HG03045 (cell line): Measurements from ENCODE around the gene CDKN2D.
A peak's percentile ranks its signal among the peaks of the same experiment; 100 is the strongest.
"Not testable (repeated sequence)": the region's sequence is repeated elsewhere in the genome, so short reads cannot be mapped to it uniquely, and the experiment has no call there.

Experiments
- ATAC-seq: cut with Tn5 transposase; IDR thresholded peaks from one replicate; pipeline ENCODE4 v1.9.1; 2021; ENCODE audit warnings: mild to moderate bottlenecking, moderate library complexity; ENCODE audit not compliant: unreplicated experiment

CDKN2D gene

DNA sequence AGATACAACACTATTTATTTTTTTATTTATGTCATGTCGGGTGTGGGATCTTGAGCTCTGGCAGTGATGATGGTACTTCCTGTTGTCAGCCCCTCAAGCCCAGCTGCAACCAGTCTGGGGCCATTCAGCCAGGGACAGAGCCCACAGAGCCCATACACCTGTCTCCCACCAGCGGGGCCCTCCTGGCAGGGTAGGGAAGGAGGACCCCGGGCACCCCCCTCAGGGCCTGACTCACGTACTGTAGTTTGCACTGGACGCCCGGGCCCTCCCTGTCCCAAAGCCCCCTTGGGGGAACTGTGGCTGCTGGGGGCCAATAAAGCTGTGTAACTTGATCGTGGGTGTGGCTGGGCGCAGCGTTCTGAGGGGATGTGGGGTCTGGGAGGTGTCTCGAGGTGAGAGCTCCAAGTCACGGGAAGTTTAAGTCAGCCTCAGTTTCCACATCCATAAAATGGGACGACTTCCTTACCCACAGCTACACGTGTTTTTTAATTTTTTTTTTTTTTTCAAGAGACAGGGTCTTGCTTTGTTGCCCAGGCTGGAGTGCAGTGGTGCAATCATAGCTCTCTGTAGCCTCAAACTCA lies 15.6 kb downstream of the CDKN2D start:
- ATAC-seq: no peak

DNA sequence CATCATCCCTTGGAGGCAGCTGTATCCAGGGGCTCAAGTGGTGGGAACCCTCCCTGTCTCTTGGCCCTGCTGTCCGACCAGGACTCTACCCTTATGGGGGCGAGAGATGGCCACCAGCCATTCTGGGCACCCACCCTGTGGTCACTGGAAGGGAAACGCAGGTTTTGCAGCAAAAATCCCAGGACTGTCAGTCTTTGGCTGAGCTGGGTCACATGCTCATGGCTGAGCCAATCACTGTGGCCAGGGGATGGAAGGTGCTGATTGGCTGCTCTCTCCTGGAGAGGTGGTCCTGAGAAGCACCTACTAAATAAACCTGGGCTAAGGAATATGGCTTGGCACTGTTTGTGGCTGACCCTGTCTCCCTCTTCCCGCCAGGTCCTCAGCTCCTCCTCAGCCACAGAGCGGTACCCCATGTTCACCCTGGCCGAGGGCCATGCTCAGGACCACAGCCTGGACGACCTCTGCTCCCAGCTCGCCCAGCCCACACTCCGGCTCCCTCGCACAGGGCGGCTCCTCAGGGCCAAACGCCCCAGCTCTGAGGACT lies 16.2 kb downstream of the CDKN2D start:
- no peak for ATAC-seq

DNA sequence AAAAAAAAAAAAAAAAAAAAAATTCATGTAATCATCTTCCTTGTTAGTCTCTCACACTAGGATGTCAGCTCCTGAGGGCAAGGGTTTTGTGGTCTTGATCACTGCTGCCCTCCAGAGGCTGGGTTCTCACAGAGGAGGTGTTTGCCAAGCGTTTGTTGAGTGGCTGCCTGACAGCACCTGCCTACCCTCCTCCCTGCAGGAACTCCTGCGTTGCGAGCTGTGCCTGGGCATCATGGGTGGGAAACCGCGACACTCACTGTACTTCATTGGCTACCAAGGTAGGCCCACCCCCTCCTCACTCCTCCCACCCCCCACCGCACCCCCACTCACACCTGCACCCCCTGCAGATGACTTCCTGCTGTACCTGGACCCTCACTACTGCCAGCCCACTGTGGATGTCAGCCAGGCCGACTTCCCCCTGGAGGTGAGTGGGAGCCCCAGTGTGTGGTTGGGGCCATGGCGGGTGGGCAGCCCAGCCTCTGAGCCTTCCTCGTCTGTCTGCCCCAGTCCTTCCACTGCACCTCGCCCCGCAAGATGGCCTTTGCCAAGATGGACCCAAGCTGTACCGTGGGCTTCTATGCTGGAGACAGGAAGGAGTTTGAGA lies 17.0 kb downstream of the CDKN2D start:
- ATAC-seq: no peak

DNA sequence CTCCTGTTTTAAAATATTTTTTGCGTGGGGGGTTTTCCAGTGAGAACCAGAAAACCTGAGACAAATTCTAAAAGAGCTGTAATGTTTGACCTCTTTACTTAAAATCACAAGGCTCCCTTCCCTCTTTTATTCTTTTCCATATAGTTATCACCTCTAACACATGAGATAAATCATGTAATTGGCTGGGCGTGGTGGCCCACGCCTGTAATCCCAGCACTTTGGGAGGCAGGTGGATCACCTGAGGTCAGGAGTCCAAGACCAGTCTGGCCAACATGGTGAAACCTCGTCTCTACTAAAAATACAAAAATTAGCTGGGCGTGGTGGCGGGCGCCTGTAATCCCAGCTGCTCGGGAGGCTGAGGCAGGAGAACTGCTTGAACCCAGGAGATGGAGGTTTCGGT lies 17.8 kb downstream of the CDKN2D start:
- not testable (repeated sequence) for ATAC-seq

DNA sequence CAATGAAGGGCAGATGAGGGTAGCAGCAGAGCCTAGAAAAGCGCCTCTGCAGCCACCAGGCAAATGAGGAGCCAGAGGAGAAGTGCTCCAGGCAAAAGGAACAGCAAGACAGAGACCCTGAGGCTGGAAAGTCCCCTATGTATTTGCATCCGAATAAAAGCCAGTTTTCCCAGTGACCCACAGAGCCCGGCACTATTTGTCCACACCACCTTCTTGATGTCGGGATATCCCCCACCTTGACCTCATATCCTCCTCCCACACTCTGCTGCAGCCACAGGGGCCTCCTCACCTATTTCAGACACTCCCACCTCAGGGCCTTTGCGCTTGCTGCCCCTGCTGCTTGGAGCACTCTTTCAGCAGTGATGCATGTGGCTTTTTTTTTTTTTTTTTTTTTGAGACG lies 18.4 kb downstream of the CDKN2D start:
- ATAC-seq: no peak

DNA sequence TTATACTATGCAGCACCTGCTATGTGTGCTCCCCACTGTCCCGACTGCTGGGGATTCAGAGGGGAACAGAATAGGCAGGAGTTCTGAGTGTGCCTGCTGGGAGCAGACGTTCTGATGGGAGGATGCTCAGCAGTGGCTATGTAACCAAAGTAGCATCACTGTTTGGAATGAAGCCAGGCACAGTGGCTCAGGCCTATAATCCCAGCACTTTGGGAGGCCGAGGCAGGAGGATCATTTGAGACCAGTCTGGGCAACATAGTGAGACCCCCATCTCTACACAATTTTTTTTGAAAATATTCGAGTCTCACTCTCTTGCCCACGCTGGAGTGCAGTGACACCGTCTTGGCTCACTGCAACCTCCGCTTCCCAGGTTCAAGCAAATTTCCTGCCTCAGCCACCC lies 19.0 kb downstream of the CDKN2D start:
- ATAC-seq: no peak

DNA sequence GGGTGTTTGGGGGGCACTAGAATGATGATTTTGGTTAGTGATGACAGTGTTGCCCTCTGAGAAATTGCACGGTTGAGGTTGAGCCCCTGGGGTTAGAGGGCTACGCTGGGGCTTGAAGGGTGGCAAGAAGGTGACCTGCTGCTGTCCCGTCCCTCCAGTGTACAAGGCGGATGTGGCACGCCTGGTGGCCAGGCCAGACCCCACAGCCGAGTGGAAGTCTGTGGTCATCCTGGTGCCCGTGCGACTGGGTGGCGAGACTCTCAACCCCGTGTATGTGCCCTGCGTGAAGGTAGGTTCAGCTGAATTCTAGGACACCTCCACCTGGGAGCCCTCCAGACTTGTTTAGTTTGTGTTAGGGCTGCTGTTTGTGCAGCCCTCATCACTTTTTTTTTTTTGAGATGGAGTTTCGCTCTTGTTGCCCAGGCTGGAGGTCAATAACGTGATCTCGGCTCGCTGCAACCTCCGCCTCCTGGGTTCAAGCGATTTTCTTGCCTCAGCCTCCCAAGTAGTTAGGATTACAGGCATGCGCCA lies 20.0 kb downstream of the CDKN2D start:
- no peak for ATAC-seq

DNA sequence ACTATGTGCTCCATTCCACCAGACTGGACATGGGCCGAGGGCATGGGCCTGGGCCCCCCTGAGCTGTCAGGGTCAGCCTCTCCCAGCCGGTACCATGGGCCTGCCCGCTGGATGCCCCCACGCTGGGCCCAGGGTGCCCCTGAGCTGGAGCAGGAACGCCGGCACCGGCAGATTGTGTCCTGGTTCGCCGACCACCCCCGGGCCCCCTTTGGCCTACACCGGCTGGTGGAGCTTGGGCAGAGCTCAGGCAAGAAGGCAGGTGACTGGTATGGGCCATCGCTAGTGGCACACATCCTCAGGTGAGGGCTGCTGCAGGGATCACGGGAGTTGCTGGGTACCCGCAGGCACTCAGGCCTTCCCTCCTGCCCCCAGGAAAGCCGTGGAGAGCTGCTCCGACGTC lies 22.0 kb downstream of the CDKN2D start:
- ATAC-seq: no peak

DNA sequence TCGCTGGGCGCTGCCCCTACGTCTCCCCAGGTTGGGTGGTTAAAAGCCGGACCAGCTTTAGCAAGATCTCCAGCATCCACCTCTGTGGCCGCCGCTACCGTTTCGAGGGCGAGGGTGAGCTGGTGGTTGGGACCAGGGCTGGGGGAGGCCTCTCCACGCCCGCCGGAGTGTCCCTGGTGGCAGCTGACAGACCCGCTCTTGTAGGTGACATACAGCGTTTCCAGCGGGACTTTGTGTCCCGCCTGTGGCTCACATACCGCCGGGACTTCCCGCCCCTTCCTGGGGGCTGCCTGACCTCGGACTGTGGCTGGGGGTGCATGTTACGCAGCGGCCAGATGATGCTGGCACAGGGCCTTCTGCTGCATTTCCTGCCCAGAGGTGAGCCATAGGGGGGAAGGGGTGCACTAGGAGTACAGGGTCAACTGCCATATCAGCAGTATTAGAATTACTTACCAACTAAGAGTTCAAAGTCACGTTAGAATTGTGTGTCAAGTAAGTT lies 24.0 kb downstream of the CDKN2D start:
- ATAC-seq: no peak

DNA sequence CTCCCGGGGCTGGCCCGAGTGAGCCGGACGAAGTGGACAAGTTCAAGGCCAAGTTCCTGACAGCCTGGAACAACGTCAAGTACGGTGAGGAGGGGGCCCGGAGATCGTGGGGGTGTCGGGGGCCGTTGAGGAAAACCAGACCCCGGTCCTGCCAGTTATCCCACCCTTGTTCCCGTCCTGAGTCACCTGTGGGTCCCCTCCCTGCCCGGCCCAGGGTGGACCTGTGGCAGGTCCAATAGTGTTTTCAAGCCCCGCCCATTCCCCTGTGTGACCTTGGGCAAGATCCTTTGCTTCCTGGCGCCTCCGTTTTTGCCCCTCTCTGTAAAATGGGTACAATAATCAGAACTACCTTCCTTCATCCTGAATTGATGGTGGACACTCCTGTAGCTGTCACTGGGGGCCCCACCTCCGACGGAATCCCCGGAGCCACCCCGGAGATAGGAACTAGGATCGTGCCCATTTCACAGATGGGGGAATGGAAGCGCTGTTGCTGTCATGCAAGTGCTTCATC lies 24.5 kb downstream of the CDKN2D start:
- no peak for ATAC-seq

DNA sequence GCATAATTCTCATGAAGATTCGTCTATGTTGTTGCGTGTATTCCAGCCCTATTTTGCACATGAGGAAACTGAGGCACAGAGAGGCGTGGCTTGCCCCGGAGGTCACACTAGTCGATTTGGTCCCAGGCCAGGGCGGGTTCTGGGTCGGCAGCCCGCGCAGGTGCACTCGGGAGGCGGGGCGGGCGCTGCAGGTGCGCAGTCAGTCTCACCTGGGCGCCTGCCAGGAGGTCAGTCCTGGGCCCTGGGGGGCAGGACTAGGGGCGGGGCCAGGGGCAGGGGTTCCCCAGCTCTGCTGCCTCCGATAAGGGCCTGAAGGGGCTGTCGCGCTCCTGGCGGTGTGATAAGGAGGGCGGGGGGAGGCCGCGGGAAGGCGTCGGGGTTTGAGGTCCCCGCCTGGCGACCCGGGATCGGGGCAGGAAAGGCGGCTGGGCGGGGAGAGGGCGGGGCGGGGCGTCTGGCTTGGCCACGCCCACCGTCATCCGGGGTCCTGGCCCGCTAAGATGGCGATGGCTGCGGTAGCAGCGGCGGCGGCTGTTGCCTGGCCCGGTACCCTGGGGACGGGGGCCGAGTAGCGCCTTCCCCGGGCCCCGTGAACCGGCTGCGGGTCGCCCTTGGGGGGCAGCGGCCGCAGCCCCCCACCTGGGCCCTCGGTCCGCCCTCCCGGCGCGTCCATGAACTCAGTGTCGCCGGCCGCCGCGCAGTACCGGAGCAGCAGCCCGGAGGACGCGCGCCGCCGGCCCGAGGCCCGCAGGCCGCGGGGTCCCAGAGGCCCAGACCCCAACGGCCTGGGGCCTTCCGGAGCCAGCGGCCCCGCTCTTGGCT lies 25.1 kb downstream of the CDKN2D start, which contains the start of gene ATG4D:
ATG4D (plus strand) TSS at position 485 of the 822 bp plus-strand sequence; CDS start at position 672, 187 bp downstream.
- ATAC-seq: peak; percentile 76

DNA sequence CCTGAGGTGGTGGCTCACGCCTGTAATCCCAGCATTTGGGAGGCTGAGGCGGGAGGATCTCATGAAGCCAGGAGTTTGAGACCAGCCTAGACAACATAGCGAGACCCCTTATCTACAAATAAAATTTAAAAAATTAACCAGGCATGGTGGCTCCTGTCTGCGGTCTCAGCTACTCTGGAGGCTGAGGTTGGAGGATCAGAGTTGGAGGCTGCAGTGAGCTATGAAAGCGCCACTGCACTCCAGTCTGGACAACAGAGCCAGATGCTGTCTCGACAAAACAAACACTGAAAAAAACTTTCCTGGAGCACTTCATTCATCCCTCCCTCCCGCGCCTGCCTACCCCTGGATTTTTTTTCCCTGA lies 25.7 kb downstream of the CDKN2D start:
- ATAC-seq: no peak

DNA sequence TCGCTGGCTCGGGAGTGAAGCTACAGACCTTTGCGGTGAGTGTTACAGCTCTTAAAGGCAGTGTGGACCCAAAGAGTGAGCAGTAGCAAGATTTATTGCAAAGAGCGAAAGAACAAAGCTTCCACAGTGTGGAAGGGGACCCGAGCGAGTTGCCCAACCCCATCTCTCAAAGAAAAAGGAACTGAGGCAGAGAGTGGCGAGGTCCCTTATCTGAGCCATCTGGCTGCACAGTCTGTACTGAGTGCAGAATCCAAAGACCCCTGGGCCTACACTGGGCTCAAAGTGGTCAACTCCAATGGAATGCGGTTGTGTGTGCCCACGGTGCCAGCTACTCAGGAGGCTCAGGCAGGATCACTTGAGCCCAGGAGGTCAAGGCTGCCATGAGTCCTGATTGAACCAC lies 29.8 kb downstream of the CDKN2D start:
- not testable (repeated sequence) for ATAC-seq

DNA sequence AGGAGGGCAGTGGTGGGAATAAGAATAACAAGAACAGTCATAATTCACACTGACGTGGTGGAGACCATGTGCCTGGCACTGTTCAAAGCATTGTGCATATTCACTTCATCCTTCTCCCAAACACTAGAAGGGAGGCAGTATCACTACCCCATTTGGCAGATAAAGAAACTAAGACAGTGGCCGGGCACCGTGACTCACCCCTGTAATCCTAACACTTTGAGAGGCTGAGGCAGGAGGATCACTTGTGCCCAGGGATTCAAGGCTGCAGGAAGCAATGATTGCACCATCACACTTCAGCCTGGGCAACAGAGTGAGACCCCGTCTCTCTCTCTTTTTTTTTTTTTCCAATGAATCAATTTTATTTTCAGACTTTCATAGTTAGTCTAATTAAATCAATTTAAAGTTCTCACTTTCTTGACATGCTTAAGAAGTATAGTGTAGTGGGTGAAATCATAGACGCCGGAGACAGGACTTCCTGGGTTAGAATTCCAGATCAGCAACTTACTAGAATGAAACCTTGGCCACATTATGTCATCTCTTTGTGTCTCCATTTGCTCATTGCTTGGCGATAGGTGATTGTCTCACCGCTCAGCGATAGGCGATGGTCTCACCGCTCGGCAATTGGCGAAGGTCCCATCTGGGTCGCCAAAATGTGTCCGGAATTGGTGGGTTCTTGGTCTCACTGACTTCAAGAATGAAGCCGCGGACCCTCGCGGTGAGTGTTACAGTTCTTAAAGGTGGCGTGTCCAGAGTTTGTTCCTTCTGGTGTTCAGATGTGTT lies 30.4 kb downstream of the CDKN2D start:
- ATAC-seq: no peak

DNA sequence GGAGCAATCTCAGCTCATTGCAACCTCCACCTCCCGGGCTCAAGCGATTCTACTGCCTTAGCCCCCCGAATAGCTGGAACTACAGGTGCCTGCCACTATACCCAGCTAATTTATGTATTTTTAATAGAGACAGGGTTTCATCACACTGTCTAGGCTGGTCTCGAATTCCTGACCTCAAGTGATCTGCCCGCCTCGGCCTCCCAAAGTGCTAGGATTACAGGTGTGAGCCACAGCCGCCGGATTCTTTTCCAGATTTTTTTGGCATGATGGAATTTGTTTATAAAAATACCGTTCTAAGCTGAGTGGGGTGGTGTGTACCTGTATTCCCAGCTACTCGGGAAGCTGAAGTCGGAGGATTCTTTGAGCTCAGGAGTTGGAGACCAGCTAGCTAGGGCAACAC lies 31.1 kb downstream of the CDKN2D start:
- no peak for ATAC-seq

DNA sequence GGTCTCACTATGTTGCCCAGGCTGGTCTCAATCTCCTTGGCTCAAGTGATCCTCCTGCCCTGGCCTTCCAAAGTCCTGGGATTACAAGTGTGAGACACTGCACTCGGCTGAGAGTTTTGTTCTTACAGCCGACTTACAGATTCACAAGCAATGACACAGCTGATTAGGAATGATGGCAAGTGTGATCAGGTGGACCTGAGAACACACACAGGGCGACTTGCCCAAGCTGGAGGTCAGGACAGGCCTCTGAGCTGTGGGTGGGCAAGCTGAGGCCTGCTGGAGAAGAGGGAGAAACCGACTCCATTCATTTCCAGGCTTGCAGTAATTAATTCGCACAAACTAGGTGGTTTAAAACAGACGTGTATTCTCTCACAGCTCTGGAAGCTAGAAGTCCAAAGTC lies 33.2 kb downstream of the CDKN2D start:
- ATAC-seq: no peak

DNA sequence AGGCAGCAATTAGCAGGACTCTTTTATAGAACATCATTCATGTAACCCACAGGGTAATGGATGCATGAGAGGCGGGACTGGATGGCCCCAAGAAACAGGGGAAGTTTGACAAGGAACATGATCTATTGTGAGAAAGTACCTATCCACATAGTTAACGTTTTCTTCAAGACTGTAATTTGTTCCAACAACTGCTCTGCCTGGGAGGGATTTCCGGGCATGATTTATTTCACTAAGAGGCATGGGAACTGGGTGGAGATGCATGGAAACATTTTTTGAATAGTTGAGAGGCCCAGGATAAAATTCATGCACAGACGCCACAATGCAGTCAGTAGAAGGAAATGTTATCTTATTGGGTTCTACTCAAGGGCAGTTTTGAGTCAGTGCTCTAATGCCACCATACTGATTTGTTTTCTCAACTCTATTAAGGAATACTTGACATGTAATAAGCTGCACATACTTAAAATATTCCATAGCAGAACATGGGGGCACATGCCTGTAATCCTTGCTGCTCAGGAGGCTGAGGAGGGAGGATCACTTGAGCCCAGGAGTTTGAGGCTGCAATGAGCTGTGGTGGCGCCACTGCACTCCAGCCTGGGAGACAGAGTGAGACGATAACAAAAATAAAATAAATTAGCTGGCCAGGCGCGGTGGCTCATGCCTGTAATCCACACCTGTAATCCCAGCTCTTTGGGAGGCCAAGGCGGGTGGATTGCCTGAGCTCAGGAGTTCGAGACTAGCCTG lies 35.0 kb downstream of the CDKN2D start:
- no peak for ATAC-seq

DNA sequence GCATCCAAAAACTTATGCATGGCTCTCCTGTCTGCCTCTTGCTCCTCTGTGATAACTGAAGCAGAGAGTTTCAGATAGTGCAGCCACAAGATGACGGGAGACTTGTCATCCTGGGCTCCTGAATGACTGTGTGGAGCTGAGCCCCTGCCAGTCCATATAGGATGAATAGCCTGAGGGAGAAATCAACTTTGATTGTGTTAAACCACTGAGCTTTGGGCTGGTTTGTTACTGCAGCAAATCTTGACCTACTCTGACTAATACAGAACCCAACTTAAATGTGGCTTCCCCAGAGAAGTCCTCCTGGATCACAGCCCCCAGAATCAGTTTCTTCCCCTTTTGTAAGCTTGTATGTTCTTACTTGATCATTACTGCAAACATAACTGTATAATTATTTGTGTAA lies 36.3 kb downstream of the CDKN2D start:
- ATAC-seq: no peak

DNA sequence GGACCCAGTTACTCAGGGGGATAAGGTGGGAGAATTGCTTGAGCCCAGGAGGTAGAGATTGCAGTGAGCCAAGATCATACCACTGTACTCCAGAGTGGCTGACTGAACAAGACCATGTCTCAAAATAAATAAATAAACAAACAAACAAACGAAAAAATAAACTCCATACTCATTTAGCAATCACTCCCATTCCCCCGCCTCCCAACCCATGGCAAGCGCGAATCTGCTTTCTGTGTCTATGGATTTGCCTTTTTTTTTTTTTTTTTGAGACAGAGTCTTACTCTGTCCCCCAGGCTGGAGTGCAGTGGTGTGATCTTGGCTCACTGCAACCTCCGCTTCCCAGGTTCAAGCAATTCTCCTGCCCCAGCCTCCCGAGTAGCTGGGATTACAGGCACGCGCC lies 41.9 kb downstream of the CDKN2D start:
- not testable (repeated sequence) for ATAC-seq

DNA sequence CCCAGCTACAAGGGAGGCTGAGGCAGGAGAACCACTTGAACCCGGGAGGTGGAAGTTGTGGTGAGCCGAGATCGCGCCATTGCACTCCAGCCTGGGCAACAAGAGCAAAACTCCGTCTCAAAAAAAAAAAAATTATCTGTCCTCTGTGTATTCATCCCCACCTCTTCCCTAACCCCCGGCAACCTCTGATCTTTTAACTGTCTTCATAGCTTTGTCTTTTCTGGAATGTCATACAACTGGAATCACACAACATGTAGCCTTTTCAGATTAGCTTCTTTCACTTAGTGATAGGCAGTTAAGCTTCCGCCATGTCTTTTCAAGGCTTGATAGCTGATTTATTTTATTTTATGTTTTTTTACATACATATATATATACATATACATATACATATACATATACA lies 43.1 kb downstream of the CDKN2D start:
- ATAC-seq: no peak
